ENCODE data around the gene SERPINA5.
"Not testable (repeated sequence)": the region's sequence is repeated elsewhere in the genome, so short reads cannot be mapped to it uniquely, and the experiment has no call there.

The SERPINA5 gene

GRCh38 chr14:94575730-94576585 is 5.3 kb upstream of the SERPINA5 start:
- H3K4me1 Mint-ChIP-seq (ENCODE audit: low read depth): no peaks in the 10 kb centered on the region
- H3K27me3 Mint-ChIP-seq: no peaks in the 10 kb centered on the region
- no peak overlapping the region for H3K4me3 Mint-ChIP-seq
- no peaks in the 10 kb centered on the region for H3K9me3 Mint-ChIP-seq
- no peak overlapping the region for H3K27ac Mint-ChIP-seq
- no peaks in the 10 kb centered on the region for H3K36me3 Mint-ChIP-seq (ENCODE audit: low read depth)
- intact Hi-C loops (cut with micrococcal nuclease): no loop called here

GRCh38 chr14:94577472-94577871 is 3.8 kb upstream of the SERPINA5 start:
- H3K4me1 Mint-ChIP-seq (ENCODE audit: low read depth); H3K27ac Mint-ChIP-seq; H3K27me3 Mint-ChIP-seq; H3K4me3 Mint-ChIP-seq; intact Hi-C loops (cut with micrococcal nuclease); H3K9me3 Mint-ChIP-seq; H3K36me3 Mint-ChIP-seq (ENCODE audit: low read depth): not testable (repeated sequence)

- Mint-ChIP-seq H3K4me1 (ENCODE audit: low read depth) (no peaks in the 10 kb centered on the region), H3K36me3 (ENCODE audit: low read depth) (no peaks in the 10 kb centered on the region), H3K27ac (no peak overlapping the region), H3K27me3 (peaks cover 4% of the 10 kb centered on the region), H3K9me3 (no peaks in the 10 kb centered on the region), H3K4me3 (no peak overlapping the region)
- intact Hi-C loops (cut with micrococcal nuclease): no loop called here
These were observed 2.5 kb upstream of the SERPINA5 start for GRCh38 chr14:94578712-94579111.

GRCh38 chr14:94582199-94582750 is 1.0 kb downstream of the SERPINA5 start:
- H3K36me3 Mint-ChIP-seq (ENCODE audit: low read depth): no peaks in the 10 kb centered on the region
- intact Hi-C loops (cut with micrococcal nuclease): no loop called here
- no peaks in the 10 kb centered on the region for H3K9me3 Mint-ChIP-seq
- peaks cover 4% of the 10 kb centered on the region for H3K27me3 Mint-ChIP-seq
- no peaks in the 10 kb centered on the region for H3K4me1 Mint-ChIP-seq (ENCODE audit: low read depth)
- no peak overlapping the region for H3K27ac Mint-ChIP-seq
- no peak overlapping the region for H3K4me3 Mint-ChIP-seq

GRCh38 chr14:94582851-94583250 is 1.6 kb downstream of the SERPINA5 start:
- intact Hi-C loops (cut with micrococcal nuclease): no loop called here
- H3K27me3 Mint-ChIP-seq: peaks cover 4% of the 10 kb centered on the region
- H3K4me1 Mint-ChIP-seq (ENCODE audit: low read depth): no peaks in the 10 kb centered on the region
- H3K4me3 Mint-ChIP-seq: no peak overlapping the region
- no peaks in the 10 kb centered on the region for H3K9me3 Mint-ChIP-seq
- no peak overlapping the region for H3K27ac Mint-ChIP-seq
- no peaks in the 10 kb centered on the region for H3K36me3 Mint-ChIP-seq (ENCODE audit: low read depth)

GRCh38 chr14:94583557-94583956 is 2.3 kb downstream of the SERPINA5 start:
- Mint-ChIP-seq H3K27me3 (peaks cover 4% of the 10 kb centered on the region), H3K4me3 (no peak overlapping the region), H3K9me3 (no peaks in the 10 kb centered on the region), H3K27ac (no peak overlapping the region), H3K4me1 (ENCODE audit: low read depth) (no peaks in the 10 kb centered on the region), H3K36me3 (ENCODE audit: low read depth) (no peaks in the 10 kb centered on the region)
- intact Hi-C loops (cut with micrococcal nuclease): no loop called here

- H3K4me3 Mint-ChIP-seq: no peak overlapping the region
- H3K9me3 Mint-ChIP-seq: no peaks in the 10 kb centered on the region
- no peak overlapping the region for H3K27ac Mint-ChIP-seq
- H3K36me3 Mint-ChIP-seq (ENCODE audit: low read depth): no peaks in the 10 kb centered on the region
- peaks cover 4% of the 10 kb centered on the region for H3K27me3 Mint-ChIP-seq
- intact Hi-C loops (cut with micrococcal nuclease): no loop called here
- H3K4me1 Mint-ChIP-seq (ENCODE audit: low read depth): no peaks in the 10 kb centered on the region
These were observed 3.5 kb downstream of the SERPINA5 start for GRCh38 chr14:94584591-94585280.

- H3K4me3 Mint-ChIP-seq: no peak overlapping the region
- intact Hi-C loops (cut with micrococcal nuclease): no loop called here
- no peak overlapping the region for H3K27ac Mint-ChIP-seq
- H3K9me3 Mint-ChIP-seq: no peaks in the 10 kb centered on the region
- no peaks in the 10 kb centered on the region for H3K27me3 Mint-ChIP-seq
- H3K4me1 Mint-ChIP-seq (ENCODE audit: low read depth): no peaks in the 10 kb centered on the region
- H3K36me3 Mint-ChIP-seq (ENCODE audit: low read depth): no peaks in the 10 kb centered on the region
These were observed 5.4 kb downstream of the SERPINA5 start for GRCh38 chr14:94586635-94587034.

GRCh38 chr14:94588311-94588710 is 7.1 kb downstream of the SERPINA5 start:
- Mint-ChIP-seq H3K27ac (no peak overlapping the region), H3K36me3 (ENCODE audit: low read depth) (no peaks in the 10 kb centered on the region), H3K4me3 (no peak overlapping the region), H3K4me1 (ENCODE audit: low read depth) (no peaks in the 10 kb centered on the region), H3K9me3 (no peaks in the 10 kb centered on the region), H3K27me3 (no peaks in the 10 kb centered on the region)
- intact Hi-C loops (cut with micrococcal nuclease): no loop called here

GRCh38 chr14:94591073-94591472 is 9.8 kb downstream of the SERPINA5 start:
- H3K27me3 Mint-ChIP-seq: no peaks in the 10 kb centered on the region
- H3K4me3 Mint-ChIP-seq: no peak overlapping the region
- no peaks in the 10 kb centered on the region for H3K36me3 Mint-ChIP-seq (ENCODE audit: low read depth)
- intact Hi-C loops (cut with micrococcal nuclease): no loop called here
- no peak overlapping the region for H3K27ac Mint-ChIP-seq
- H3K9me3 Mint-ChIP-seq: no peaks in the 10 kb centered on the region
- no peaks in the 10 kb centered on the region for H3K4me1 Mint-ChIP-seq (ENCODE audit: low read depth)

- no peak overlapping the region for H3K4me3 Mint-ChIP-seq
- no peak overlapping the region for H3K27ac Mint-ChIP-seq
- no peaks in the 10 kb centered on the region for H3K4me1 Mint-ChIP-seq (ENCODE audit: low read depth)
- H3K9me3 Mint-ChIP-seq: no peaks in the 10 kb centered on the region
- no peaks in the 10 kb centered on the region for H3K36me3 Mint-ChIP-seq (ENCODE audit: low read depth)
- intact Hi-C loops (cut with micrococcal nuclease): no loop called here
- no peaks in the 10 kb centered on the region for H3K27me3 Mint-ChIP-seq
These were observed 10.6 kb downstream of the SERPINA5 start for GRCh38 chr14:94591871-94592270.

- no peak overlapping the region for H3K4me3 Mint-ChIP-seq
- H3K27me3 Mint-ChIP-seq: no peaks in the 10 kb centered on the region
- H3K4me1 Mint-ChIP-seq (ENCODE audit: low read depth): no peaks in the 10 kb centered on the region
- H3K9me3 Mint-ChIP-seq: no peaks in the 10 kb centered on the region
- no peaks in the 10 kb centered on the region for H3K36me3 Mint-ChIP-seq (ENCODE audit: low read depth)
- no peak overlapping the region for H3K27ac Mint-ChIP-seq
- intact Hi-C loops (cut with micrococcal nuclease): no loop called here
These were observed 11.2 kb downstream of the SERPINA5 start for GRCh38 chr14:94592457-94592856.

GRCh38 chr14:94593376-94593748 is 12.1 kb downstream of the SERPINA5 start:
- Mint-ChIP-seq H3K4me3 (no peak overlapping the region), H3K27ac (no peak overlapping the region), H3K27me3 (no peaks in the 10 kb centered on the region), H3K9me3 (no peaks in the 10 kb centered on the region), H3K36me3 (ENCODE audit: low read depth) (no peaks in the 10 kb centered on the region), H3K4me1 (ENCODE audit: low read depth) (no peaks in the 10 kb centered on the region)
- intact Hi-C loops (cut with micrococcal nuclease): no loop called here

- Mint-ChIP-seq H3K4me3 (no peak overlapping the region), H3K4me1 (ENCODE audit: low read depth) (no peaks in the 10 kb centered on the region), H3K9me3 (no peaks in the 10 kb centered on the region), H3K27me3 (no peaks in the 10 kb centered on the region), H3K27ac (no peak overlapping the region), H3K36me3 (ENCODE audit: low read depth) (no peaks in the 10 kb centered on the region)
- intact Hi-C loops (cut with micrococcal nuclease): no loop called here
These were observed 12.7 kb downstream of the SERPINA5 start for GRCh38 chr14:94593749-94594431.

Data from dendritic cell treated with granulocyte-macrophage colony-stimulating factor and Interleukin-4, amounts not matched to agents 40 ng/mL and 50 ng/mL, for 4 days (primary cell).